ENCODE measurements around the gene CHCHD5.

The CHCHD5 gene

DNA sequence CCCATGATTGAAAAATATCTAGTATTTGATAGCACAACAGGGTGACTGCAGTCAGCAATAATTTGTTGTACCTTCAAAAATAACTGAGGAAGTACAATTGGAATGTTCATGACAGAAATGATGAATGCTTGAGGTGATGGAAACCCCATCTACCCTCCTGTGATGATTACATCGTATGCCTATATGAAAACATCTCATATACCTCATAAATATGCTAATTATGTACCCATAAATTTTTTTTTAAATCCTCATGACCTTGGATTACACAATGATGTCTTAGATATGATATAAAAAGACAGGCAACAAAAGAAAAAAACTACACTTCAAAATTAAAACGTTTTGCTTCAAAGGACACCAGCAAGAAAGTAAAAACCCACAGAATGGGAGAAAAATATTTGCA lies 43.5 kb upstream of the CHCHD5 start:
- Histone ChIP-seq H2AFZ (ENCODE audit: low read length) (peak overlapping the region; percentile 95), H3K27ac (replicated peaks; ENCODE audit: low read length) (no peak overlapping the region), H3K4me3 (ENCODE audit: low read length in 2 of 2) (no peak overlapping the region)

DNA sequence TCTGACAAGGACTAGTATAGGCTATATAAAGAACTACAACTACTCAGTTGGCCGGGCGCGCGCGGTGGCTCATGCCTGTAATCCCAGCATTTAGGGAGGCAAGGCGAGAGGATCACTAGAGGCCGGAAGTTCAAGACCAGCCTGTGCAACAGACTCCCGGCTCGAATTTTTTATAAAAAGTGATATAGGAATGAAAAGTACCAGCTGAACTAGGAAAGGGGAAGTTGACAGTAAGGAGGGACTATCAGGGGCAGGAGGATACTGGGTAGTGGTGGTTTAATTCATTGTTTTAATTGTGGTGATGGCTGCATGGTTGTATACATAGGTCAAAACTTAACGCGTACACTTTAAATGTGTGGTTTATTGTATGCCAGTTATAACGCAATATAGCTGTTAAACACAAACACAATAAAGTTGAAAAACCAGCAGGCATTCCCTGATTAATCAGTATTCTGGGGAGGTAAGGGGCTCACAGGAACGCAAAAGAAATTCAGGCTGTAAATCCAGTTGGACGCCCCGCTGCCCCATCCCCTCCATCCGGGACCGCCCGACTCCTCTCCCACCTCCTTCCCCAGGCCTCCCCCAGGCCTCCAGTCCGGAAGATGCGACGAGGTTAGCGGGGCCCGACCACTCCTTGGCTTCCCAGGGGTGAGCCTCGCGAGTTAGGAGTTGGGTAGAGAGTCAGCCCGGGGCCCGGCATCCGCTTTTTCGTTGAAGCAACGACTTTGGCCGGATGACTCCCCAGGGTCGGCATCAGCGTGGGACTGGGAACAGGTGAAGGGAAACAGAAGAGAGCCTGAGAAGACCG lies 42.9 kb upstream of the CHCHD5 start:
- peaks cover 0 to 10% of the 10 kb centered on the region in 2 donors for H3K36me3 ChIP-seq (replicated peaks in 1 of 2; ENCODE audit: control insufficient read depth in 2 of 2, insufficient read depth in 2 of 2, low read length in 2 of 2)
- DNase-seq (ENCODE audit: low spot score), result peak; percentile 64
- H4K8ac ChIP-seq (ENCODE audit: low read depth, low read length), result peak overlapping the region; percentile 2
- H3K9me3 ChIP-seq (replicated peaks in 1 of 2; ENCODE audit: control insufficient read depth in 2 of 2, insufficient read depth in 1 of 2, low read depth in 1 of 2, low read length in 2 of 2), result no peaks in the 10 kb centered on the region
- H3K4me2 ChIP-seq (ENCODE audit: insufficient read depth, low read length, poor library complexity, severe bottlenecking), result peak overlapping the region; percentile 95
- H3K27ac ChIP-seq (replicated peaks; ENCODE audit: low read length), result peak overlapping the region; percentile 85
- H2AK5ac ChIP-seq (ENCODE audit: low read depth, low read length), result no peak overlapping the region
- no peak overlapping the region for H3K14ac ChIP-seq (ENCODE audit: low read length)
- peak overlapping the region; percentile 94 for H3K23ac ChIP-seq (ENCODE audit: low read depth, low read length, poor library complexity)
- H3K18ac ChIP-seq (ENCODE audit: low read length), result peak overlapping the region; percentile 99
- peak overlapping the region; percentile 84 for H2BK120ac ChIP-seq (ENCODE audit: low read depth, low read length)
- peak overlapping the region; percentile 93 for H2BK5ac ChIP-seq (ENCODE audit: low read length)
- H2BK15ac ChIP-seq (ENCODE audit: low read length), result peak overlapping the region; percentile 30
- H2BK12ac ChIP-seq (ENCODE audit: low read length), result no peak overlapping the region
- peak overlapping the region; percentile 88 to 93 for H3K4me3 ChIP-seq (ENCODE audit: low read length in 2 of 2)
- H3K27me3 ChIP-seq (ENCODE audit: control insufficient read depth in 3 of 3, insufficient read depth in 3 of 3, low read depth in 1 of 3, low read length in 3 of 3), result no peaks in the 10 kb centered on the region
- H3K9ac ChIP-seq (ENCODE audit: low read depth, low read length, poor library complexity), result peak overlapping the region; percentile 97
- H2AFZ ChIP-seq (ENCODE audit: low read length), result peak overlapping the region; percentile 95
- H3K4ac ChIP-seq (ENCODE audit: low read length), result no peak overlapping the region
- no peaks in the 10 kb centered on the region for H3K79me1 ChIP-seq (ENCODE audit: low read depth, low read length)
- H4K91ac ChIP-seq (ENCODE audit: low read depth, low read length, poor library complexity), result no peak overlapping the region
- WGBS, 2 donors (ENCODE audit: extremely low coverage in 2 of 2, insufficient read length in 2 of 2, insufficient replicate concordance in 1 of 2), result no CpG with 5 or more reads among the region's 34 CpGs
- H3K4me1 ChIP-seq (ENCODE audit: control insufficient read depth in 2 of 2, insufficient read depth in 1 of 2, low read depth in 1 of 2, low read length in 2 of 2), result peaks cover 1 to 2% of the 10 kb centered on the region in 2 donors

More for the DNA sequence above, 43.5 kb upstream of the CHCHD5 start:
- H2AK5ac ChIP-seq (ENCODE audit: low read depth, low read length), result no peak overlapping the region
- peaks cover 1 to 2% of the 10 kb centered on the region in 2 donors for H3K4me1 ChIP-seq (ENCODE audit: control insufficient read depth in 2 of 2, insufficient read depth in 1 of 2, low read depth in 1 of 2, low read length in 2 of 2)
- no peak overlapping the region for H2BK5ac ChIP-seq (ENCODE audit: low read length)
- H2BK15ac ChIP-seq (ENCODE audit: low read length), result no peak overlapping the region
- no peak overlapping the region for H4K91ac ChIP-seq (ENCODE audit: low read depth, low read length, poor library complexity)
- no peak overlapping the region for H3K18ac ChIP-seq (ENCODE audit: low read length)
- no peak for DNase-seq (ENCODE audit: low spot score)
- no CpG with 5 or more reads among the region's 2 CpGs for WGBS, 2 donors (ENCODE audit: extremely low coverage in 2 of 2, insufficient read length in 2 of 2, insufficient replicate concordance in 1 of 2)
- peaks cover 0 to 6% of the 10 kb centered on the region in 2 donors for H3K36me3 ChIP-seq (replicated peaks in 1 of 2; ENCODE audit: control insufficient read depth in 2 of 2, insufficient read depth in 2 of 2, low read length in 2 of 2)
- no peak overlapping the region for H4K8ac ChIP-seq (ENCODE audit: low read depth, low read length)
- H3K14ac ChIP-seq (ENCODE audit: low read length), result no peak overlapping the region
- no peak overlapping the region for H2BK120ac ChIP-seq (ENCODE audit: low read depth, low read length)
- H3K9ac ChIP-seq (ENCODE audit: low read depth, low read length, poor library complexity), result no peak overlapping the region
- no peak overlapping the region for H2BK12ac ChIP-seq (ENCODE audit: low read length)
- no peak overlapping the region for H3K4ac ChIP-seq (ENCODE audit: low read length)
- H3K23ac ChIP-seq (ENCODE audit: low read depth, low read length, poor library complexity), result no peak overlapping the region
- no peaks in the 10 kb centered on the region for H3K27me3 ChIP-seq (ENCODE audit: control insufficient read depth in 3 of 3, insufficient read depth in 3 of 3, low read depth in 1 of 3, low read length in 3 of 3)
- no peak overlapping the region for H3K4me2 ChIP-seq (ENCODE audit: insufficient read depth, low read length, poor library complexity, severe bottlenecking)
- no peaks in the 10 kb centered on the region for H3K9me3 ChIP-seq (replicated peaks in 1 of 2; ENCODE audit: control insufficient read depth in 2 of 2, insufficient read depth in 1 of 2, low read depth in 1 of 2, low read length in 2 of 2)
- no peaks in the 10 kb centered on the region for H3K79me1 ChIP-seq (ENCODE audit: low read depth, low read length)

DNA sequence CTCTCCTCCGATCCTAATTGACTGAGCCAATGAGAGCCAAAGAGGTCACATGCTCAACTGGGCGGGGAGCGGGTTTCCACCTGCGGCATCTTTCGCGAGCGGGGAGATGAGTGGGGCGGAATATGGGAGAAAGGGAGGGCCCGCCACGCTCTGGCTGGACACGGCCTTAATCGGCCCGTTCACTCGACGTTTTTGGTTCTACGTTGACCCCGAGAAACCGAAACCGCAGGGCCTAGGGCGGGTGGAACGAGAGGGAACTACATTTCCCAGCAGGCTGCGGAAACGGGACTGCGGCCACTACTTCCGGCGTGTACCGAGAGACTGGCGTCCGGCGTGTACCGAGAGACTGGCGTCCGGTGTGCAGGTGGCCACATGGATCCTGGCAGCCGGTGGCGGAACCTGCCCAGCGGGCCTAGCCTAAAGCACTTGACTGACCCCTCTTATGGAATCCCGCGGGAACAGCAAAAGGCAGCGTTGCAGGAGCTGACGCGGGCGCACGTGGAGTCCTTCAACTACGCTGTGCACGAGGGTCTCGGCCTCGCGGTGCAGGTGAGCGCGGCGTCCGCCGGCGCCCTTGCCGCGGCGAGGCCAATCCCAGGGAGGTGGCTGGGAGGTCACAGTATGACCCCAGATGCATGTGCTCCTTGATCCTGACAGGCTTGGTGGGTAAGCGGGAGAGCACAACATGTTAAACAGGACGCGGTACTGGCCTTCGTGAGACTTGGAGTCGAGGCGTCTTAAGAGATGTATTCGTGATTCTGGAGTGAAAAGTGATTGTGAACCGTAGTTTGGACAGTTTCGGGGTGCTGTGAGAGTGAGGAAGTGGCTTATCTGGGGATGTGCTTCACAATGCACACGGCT lies 42.1 kb upstream of the CHCHD5 start, which contains the start of gene POLR1B:
Gene POLR1B (plus strand): TSS at position 343 of the 861 bp plus-strand sequence. CDS start 30 bp downstream, at position 373.
- H3K36me3 ChIP-seq (replicated peaks in 1 of 2; ENCODE audit: control insufficient read depth in 2 of 2, insufficient read depth in 2 of 2, low read length in 2 of 2), result peaks cover 3 to 18% of the 10 kb centered on the region in 2 donors
- peak within 1 kb of the TSS; percentile 85 for H3K27ac ChIP-seq (replicated peaks; ENCODE audit: low read length)
- no peaks in the 10 kb centered on the region for H3K79me1 ChIP-seq (ENCODE audit: low read depth, low read length)
- no peaks in the 10 kb centered on the region for H3K27me3 ChIP-seq (ENCODE audit: control insufficient read depth in 3 of 3, insufficient read depth in 3 of 3, low read depth in 1 of 3, low read length in 3 of 3)
- H3K14ac ChIP-seq (ENCODE audit: low read length), result peak within 1 kb of the TSS; percentile 86
- peak; percentile 80 for DNase-seq (ENCODE audit: low spot score)
- H2BK15ac ChIP-seq (ENCODE audit: low read length), result peak within 1 kb of the TSS; percentile 56
- H3K23ac ChIP-seq (ENCODE audit: low read depth, low read length, poor library complexity), result peak within 1 kb of the TSS; percentile 94
- peak within 1 kb of the TSS; percentile 84 for H2BK120ac ChIP-seq (ENCODE audit: low read depth, low read length)
- H3K9me3 ChIP-seq (replicated peaks in 1 of 2; ENCODE audit: control insufficient read depth in 2 of 2, insufficient read depth in 1 of 2, low read depth in 1 of 2, low read length in 2 of 2), result no peaks in the 10 kb centered on the region
- peak within 1 kb of the TSS; percentile 99 for H3K18ac ChIP-seq (ENCODE audit: low read length)
- peak within 1 kb of the TSS; percentile 95 for H2AFZ ChIP-seq (ENCODE audit: low read length)
- peaks cover 1 to 2% of the 10 kb centered on the region in 2 donors for H3K4me1 ChIP-seq (ENCODE audit: control insufficient read depth in 2 of 2, insufficient read depth in 1 of 2, low read depth in 1 of 2, low read length in 2 of 2)
- H3K4me3 ChIP-seq (ENCODE audit: low read length in 2 of 2), result peak within 1 kb of the TSS; percentile 88 to 93
- peak within 1 kb of the TSS; percentile 2 for H4K8ac ChIP-seq (ENCODE audit: low read depth, low read length)
- peak within 1 kb of the TSS; percentile 35 for H2BK12ac ChIP-seq (ENCODE audit: low read length)
- H3K4me2 ChIP-seq (ENCODE audit: insufficient read depth, low read length, poor library complexity, severe bottlenecking), result peak within 1 kb of the TSS; percentile 95
- H4K91ac ChIP-seq (ENCODE audit: low read depth, low read length, poor library complexity), result no peak within 1 kb of the TSS
- peak within 1 kb of the TSS; percentile 93 for H2BK5ac ChIP-seq (ENCODE audit: low read length)
- no CpG with 5 or more reads among the region's 67 CpGs for WGBS, 2 donors (ENCODE audit: extremely low coverage in 2 of 2, insufficient read length in 2 of 2, insufficient replicate concordance in 1 of 2)
- H2AK5ac ChIP-seq (ENCODE audit: low read depth, low read length), result peak within 1 kb of the TSS; percentile 68
- H3K9ac ChIP-seq (ENCODE audit: low read depth, low read length, poor library complexity), result peak within 1 kb of the TSS; percentile 97
- peak within 1 kb of the TSS; percentile 57 for H3K4ac ChIP-seq (ENCODE audit: low read length)

All from neuronal stem cell (in vitro differentiated cells).